ENCODE data around the gene ARMC6. TPM values are rescaled to one million over a fixed set of nuclear protein-coding genes. Genes with fewer than 3 reads are reported as not detected.

ARMC6 gene
- total RNA-seq, result 28.7 and 51.1 TPM in 2 replicates

GRCh38 chr19:19033426-19034203 lies at the start of gene ARMC6, which contains the start of gene SUGP2:
ARMC6 (plus strand) TSS chr19:19033603; CDS start chr19:19034210, 607 bp downstream.
SUGP2 (minus strand) TSS chr19:19033517; CDS start chr19:19031071, 2,446 bp downstream.

GRCh38 chr19:19063183-19064097 lies 30.0 kb downstream of the ARMC6 start, which contains the start of gene SLC25A42:
SLC25A42 (plus strand) TSS chr19:19063994; CDS start chr19:19096125, 32,131 bp downstream.

Other genes with a start within 250 kb of the ARMC6 start
- gene COMP, start 242.3 kb upstream of the ARMC6 start, total RNA-seq, result 0.53 and 2.5 TPM in 2 replicates
- 71.8 and 84.5 TPM in 2 replicates for gene UPF1, start 201.6 kb upstream of the ARMC6 start, total RNA-seq
- 2.9 and 11.6 TPM in 2 replicates for gene CERS1, start 137.4 kb upstream of the ARMC6 start, total RNA-seq
- 136 and 162 TPM in 2 replicates for gene COPE, start 114.2 kb upstream of the ARMC6 start, total RNA-seq
- gene DDX49, start 113.9 kb upstream of the ARMC6 start, total RNA-seq, result 49.1 and 49.5 TPM in 2 replicates
- gene HOMER3, start 92.4 kb upstream of the ARMC6 start, total RNA-seq, result 56.9 and 113 TPM in 2 replicates
- gene SUGP2, start 86 bp upstream of the ARMC6 start, total RNA-seq, result 29.9 and 37.6 TPM in 2 replicates
- gene SLC25A42, start 30.4 kb downstream of the ARMC6 start, total RNA-seq, result 7.6 and 9.1 TPM in 2 replicates
- 30.9 and 38.5 TPM in 2 replicates for gene TMEM161A, start 104.9 kb downstream of the ARMC6 start, total RNA-seq
- 0.07 TPM in 1 of 2 replicates, not detected in the other for gene MEF2B, start 136.7 kb downstream of the ARMC6 start, total RNA-seq
- 11.5 and 13.2 TPM in 2 replicates for gene BORCS8, start 158.5 kb downstream of the ARMC6 start, total RNA-seq
- 32.9 and 35.7 TPM in 2 replicates for gene RFXANK, start 158.7 kb downstream of the ARMC6 start, total RNA-seq
- gene NR2C2AP, start 169.8 kb downstream of the ARMC6 start, total RNA-seq, result 5.3 and 9.5 TPM in 2 replicates
- under 0.01 TPM in 1 of 2 replicates, not detected in the other for gene NCAN, start 178.4 kb downstream of the ARMC6 start, total RNA-seq
- 0.72 and 0.83 TPM in 2 replicates for gene TM6SF2, start 239.7 kb downstream of the ARMC6 start, total RNA-seq

All from smooth muscle cell of the pulmonary artery (primary cell).